Measurements from ENCODE around the gene ATP11A.
"Not testable (repeated sequence)": the region's sequence is repeated elsewhere in the genome, so short reads cannot be mapped to it uniquely, and the experiment has no call there.

Gene ATP11A

GRCh38 chr13:112799394-112799793, 109.6 kb downstream of the ATP11A start:
- no peak for DNase-seq (ENCODE audit: low spot score)

DNA sequence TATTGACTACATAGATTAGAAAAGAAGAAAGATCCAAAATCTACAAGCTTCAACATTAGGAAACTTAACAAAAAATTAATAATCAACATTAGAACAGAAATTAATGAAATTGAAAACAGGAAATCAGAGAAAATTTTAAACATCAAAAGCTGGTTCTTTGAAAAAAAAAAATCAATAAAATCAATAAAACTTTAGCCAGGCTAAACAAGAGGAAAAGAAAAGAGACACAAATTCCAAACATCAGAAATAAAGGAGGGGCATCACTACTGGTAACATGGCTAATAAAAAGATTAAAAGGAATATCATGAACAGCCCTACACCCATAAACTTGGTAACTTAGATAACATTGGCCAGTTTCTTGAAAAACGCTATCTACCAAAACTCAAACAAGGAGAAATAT, 110.2 kb downstream of the ATP11A start:
- DNase-seq (ENCODE audit: low spot score): no peak

DNA sequence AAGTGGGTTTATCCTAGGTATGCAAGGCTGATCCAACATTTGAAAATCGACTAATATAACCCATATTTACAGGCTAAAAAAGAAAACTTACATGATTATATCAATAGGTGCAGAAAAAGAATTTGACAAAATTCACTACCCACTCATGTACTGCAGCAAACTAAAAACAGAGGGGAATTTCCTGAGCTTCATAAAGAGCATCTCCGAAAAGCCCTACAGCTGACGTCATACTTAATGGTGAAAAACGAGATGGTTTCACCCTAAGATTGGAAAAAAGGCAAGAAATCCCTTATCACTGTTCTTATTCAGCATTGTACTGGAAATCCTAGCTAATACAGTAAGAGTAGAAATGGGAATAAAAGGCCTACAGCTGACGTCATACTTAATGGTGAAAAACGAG, 111.0 kb downstream of the ATP11A start:
- DNase-seq (ENCODE audit: low spot score): not testable (repeated sequence)

DNA sequence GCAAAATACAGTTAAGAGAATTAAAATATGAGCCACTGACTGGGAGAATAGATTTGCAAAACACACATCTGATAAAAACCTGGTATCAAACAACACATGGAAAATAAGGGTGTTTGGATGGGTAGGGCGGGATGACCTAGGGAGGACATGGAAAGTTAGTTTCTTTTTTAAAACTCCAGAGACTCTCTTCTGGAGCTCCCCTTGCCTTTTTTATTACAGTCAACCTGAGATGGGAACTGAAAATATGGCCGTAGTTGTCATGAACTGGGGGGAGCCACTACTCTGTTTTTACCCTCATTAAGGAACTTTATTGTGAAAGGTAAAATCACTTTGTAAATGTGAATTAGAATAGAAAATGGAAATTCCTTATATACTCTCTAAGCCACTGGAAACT, 113.0 kb downstream of the ATP11A start:
- DNase-seq (ENCODE audit: low spot score): no peak

- no peak for DNase-seq (ENCODE audit: low spot score)
Observed at GRCh38 chr13:112803422-112803821, 113.6 kb downstream of the ATP11A start.

DNA sequence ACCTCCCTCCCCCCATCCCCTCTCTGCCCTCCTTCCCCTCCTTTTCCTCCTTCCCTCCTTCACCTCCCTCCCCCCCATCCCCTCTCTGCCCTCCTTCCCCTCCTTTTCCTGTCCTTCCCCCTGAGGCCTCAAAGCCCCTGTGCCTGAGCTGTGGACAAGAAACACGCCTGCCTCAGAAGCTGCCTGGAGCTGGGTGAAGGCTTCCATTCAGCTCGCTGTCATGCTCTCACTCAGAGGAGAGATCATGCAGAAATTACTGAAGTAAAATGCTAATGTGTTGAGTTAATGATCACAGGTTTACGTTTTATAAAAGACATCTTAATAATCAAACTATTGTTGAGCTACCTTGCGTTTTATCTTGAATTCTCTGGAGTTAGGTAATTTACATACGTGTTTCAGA, 114.5 kb downstream of the ATP11A start:
- no peak for DNase-seq (ENCODE audit: low spot score)

DNA sequence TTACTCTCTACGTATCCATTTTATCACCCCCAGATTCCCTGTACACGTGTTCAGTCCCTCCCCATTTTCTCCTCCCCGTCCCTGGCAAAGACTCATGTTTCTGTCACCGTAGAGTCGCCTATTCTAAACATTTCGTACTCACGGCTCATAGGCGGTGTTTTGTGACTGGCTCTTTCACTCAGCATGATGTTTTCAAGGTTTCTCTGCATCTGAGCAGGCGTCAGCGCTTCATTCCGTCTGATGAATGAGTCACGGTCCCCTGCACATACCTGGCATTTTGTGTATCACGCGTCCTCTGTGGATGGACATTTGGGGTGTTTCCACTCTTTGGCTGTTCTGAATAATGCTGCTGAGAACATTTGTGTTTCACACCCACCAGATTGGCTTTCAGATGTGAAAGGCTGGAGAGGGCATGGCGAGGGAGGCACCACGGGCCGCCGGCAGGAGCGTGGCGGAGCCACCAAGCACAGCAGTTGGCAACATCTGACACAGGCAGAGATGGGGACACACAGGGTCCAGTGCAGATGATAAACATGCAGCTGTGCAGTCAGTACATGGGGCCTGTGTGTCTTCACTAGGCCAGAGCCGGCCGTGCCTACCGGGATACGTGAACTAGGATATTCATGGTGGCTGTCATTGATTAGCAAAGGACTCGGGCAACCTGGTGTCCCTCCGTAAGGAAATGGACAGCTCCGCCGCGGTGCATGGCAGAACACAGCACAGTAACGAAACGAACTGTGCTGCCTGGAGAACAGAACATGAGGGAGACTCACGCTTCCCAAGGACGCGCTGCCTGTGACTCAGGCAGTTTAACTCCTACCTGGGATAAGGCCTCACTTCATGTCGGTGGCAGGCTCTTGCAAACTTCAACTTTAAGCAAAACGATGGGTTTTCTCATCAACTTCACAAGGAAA, 117.2 kb downstream of the ATP11A start:
- no peak for DNase-seq (ENCODE audit: low spot score)

GRCh38 chr13:112807653-112808376, 118.0 kb downstream of the ATP11A start:
- DNase-seq (ENCODE audit: low spot score): no peak

GRCh38 chr13:112808377-112809140, 118.7 kb downstream of the ATP11A start:
- no peak for DNase-seq (ENCODE audit: low spot score)

DNA sequence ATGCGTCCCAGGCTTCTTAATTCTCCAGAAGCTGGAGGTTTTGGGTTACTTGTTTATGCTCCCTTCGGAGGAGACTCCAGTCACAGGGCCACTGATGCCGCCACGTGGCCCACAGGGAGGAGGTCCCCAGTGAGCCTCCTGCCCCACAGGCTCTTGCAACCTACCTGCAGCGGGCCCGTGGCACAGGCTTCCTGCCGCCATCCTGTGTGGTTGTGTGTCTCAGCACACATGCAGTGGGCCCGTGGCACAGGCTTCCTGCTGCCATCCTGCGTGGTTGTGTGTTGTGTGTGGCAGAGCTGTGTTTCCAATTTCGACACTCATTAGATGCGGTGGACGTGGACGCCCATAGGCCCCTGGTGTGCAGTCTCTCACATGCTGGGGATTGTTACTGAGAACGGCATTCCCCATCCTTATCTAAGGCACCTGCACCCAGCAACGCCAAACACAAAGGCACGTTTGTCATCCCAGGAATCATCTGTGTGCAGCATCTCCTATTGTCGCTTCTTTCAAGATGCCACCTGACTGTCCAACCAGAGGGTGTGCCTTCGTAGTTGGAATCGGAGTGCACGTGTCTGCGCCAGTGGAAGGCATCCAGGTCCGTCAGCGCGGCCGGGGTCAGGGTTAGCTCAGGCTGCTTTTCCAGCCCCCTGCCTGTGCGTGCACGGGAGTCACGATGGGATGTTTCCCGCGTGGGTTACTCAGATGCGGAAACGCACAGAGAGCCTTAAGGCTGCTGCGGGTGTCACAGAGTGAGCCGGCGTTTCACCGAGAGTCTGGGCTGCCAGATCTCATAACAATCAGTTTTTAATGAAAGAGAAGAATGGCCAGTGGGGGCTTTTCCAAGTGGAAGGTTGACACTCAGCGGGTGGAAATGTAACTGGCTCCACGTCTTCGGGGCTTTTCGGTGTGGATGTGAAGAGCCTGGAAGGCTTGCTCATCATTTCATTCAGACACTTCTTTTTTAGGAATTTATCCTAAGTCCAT, 119.8 kb downstream of the ATP11A start:
- DNase-seq (ENCODE audit: low spot score): no peak

- no peak for DNase-seq (ENCODE audit: low spot score)
Observed at GRCh38 chr13:112810608-112811007, 120.8 kb downstream of the ATP11A start.

- DNase-seq (ENCODE audit: low spot score): no peak
Observed at GRCh38 chr13:112812306-112813055, 122.6 kb downstream of the ATP11A start.

DNA sequence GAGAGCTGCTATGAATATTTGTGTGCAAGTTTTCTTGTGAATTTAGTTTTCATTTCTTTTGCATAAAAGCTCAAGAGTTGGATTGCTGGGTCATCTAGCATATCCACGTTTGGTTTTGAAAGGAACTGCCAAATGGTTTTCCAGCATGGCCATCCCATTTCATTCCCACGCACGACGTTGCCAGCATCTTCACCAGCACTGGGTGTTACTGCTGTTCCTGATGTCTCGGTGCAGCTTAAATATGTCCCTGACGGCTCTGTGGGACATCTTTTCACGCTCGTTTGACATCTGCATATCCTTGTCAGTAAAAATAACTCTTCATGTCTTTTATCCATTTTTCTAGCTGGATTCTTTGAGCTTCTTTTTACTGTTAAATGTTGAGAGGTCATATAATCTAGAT, 123.7 kb downstream of the ATP11A start:
- no peak for DNase-seq (ENCODE audit: low spot score)

DNA sequence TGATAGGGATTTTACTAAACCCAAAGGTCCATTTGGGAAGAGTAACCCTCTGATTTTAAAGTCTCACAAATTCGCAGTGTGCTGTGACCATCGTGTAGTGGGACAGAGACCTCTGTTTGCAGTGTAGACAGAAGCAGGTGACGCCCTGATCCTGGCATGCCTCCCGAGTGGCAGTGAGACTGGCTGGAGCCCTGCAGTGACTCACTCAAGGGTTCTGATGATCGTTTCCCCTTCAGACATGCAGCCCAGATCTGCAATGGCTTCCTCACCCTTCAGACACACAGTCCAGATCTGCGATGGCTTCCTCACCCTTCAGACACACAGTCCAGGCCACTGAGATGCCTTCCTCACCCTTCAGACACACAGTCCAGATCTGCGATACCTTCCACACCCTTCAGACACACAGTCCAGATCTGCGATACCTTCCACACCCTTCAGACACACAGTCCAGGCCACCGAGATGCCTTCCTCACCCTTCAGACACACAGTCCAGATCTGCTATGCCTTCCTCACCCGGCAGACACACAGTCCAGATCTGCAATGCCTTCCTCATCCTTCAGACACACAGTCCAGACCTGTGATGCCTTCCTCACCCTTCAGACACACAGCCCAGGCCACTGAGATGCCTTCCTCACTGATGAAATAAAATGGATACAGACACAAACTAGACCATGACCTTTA, 125.2 kb downstream of the ATP11A start:
- no peak for DNase-seq (ENCODE audit: low spot score)

DNA sequence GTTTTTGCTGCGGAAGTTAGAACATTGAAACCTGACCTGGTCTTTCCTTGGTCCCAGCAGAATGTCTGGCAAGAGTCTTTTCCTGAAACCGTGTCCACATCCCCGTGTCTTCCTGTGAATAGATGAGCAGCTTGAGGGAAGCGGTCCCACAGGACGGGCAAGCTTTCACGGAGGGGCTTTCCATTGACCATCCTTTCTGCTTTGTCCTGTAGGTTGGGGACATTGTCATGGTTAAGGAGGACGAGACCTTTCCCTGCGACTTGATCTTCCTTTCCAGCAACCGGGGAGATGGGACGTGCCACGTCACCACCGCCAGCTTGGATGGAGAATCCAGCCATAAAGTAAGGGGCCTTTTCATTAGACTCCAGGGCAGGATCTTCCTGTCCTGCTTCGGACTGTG, 126.0 kb downstream of the ATP11A start:
- DNase-seq (ENCODE audit: low spot score): no peak

- DNase-seq (ENCODE audit: low spot score): no peak
Observed at GRCh38 chr13:112818040-112818697, 128.3 kb downstream of the ATP11A start.

DNA sequence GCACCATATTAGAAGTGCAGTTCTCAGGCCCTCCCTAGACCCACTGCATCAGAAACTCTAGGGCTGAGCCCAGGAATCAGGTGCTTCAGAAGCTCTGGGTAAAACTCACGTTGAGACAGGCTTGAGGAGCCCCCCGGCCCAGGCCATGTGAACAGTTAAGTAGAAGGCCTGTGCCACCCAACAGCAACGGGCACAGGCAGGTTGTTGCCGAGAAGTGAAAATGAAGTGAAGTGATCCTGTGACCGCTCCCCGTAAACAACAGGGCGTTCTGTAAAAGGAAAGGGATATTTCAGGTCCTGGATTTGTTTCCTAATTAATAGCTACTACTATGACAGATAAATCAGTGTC, 128.8 kb downstream of the ATP11A start:
- no peak for DNase-seq (ENCODE audit: low spot score)

DNA sequence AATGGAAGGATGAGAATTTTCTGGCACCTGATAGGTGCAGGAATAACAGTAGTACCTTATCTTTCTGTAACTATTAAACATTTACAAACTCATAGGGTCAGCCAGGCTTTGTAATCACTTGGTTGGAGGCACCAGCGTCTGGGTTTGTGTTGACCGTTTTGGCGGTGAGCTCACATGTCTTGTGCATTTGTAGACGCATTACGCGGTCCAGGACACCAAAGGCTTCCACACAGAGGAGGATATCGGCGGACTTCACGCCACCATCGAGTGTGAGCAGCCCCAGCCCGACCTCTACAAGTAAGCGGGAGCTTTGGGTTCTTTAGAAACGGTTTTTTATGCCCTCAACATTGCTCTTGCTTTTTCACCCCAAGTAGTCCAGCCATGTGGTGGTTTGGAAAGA, 129.3 kb downstream of the ATP11A start:
- DNase-seq (ENCODE audit: low spot score): no peak

GRCh38 chr13:112819816-112820215, 130.0 kb downstream of the ATP11A start:
- no peak for DNase-seq (ENCODE audit: low spot score)

DNA sequence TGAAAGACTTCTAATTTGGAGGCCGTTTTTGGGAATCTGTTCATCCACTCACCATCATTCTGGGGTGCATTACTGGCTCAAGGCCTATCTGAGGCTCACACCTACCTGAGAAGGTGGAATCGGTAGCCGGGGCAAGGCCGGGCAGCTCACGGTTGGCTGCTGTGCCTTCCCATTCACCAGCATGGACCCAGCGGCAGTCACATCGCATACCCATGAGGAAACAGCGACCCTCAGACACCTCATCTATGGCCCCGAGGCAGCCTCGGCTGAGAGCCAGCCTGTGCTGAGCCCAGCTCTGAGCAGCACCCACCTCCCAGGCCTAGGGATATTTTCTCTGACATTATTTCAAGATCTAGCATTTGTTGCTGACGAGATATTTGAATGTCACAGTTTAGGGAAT, 130.5 kb downstream of the ATP11A start:
- no peak for DNase-seq (ENCODE audit: low spot score)

Data from COLO829 (cell line).